Stimulated activated CD4-positive, alpha-beta T cell treated with anti-CD3 and anti-CD28 coated beads, Interleukin-1b, Interleukin-23, amount 100 ng/mL, for 1 hour (primary cell): ENCODE results near the gene EGFR.

Experiments used
- DNase-seq, 2 donors: peaks; one replicate each; pipeline ENCODE4 v3.0.0-alpha.2; 2020; ENCODE audit warnings: low read depth in 2 of 2

Gene EGFR

GRCh38 chr7:55036950-55037736 lies 18.3 kb downstream of the EGFR start:
- no peak for DNase-seq

- no peak for DNase-seq
Observed at GRCh38 chr7:55043691-55044370, 25.0 kb downstream of the EGFR start.

- no peak for DNase-seq
Observed at GRCh38 chr7:55044371-55044717, 25.5 kb downstream of the EGFR start.

- no peak for DNase-seq
Observed at GRCh38 chr7:55044791-55045190, 26.0 kb downstream of the EGFR start.

- no peak for DNase-seq
Observed at GRCh38 chr7:55046582-55047342, 27.9 kb downstream of the EGFR start.

GRCh38 chr7:55048221-55048859 lies 29.5 kb downstream of the EGFR start:
- DNase-seq: no peak

GRCh38 chr7:55050281-55050680 lies 31.5 kb downstream of the EGFR start:
- no peak for DNase-seq

GRCh38 chr7:55052081-55052480 lies 33.3 kb downstream of the EGFR start:
- no peak for DNase-seq

GRCh38 chr7:55052741-55053427 lies 34.1 kb downstream of the EGFR start:
- DNase-seq: no peak

GRCh38 chr7:55053651-55054571 lies 35.1 kb downstream of the EGFR start:
- no peak for DNase-seq

- DNase-seq: no peak
Observed at GRCh38 chr7:55054758-55055157, 35.9 kb downstream of the EGFR start.

- DNase-seq: no peak
Observed at GRCh38 chr7:55055479-55055878, 36.7 kb downstream of the EGFR start.

- DNase-seq: no peak
Observed at GRCh38 chr7:55056068-55056467, 37.3 kb downstream of the EGFR start.

GRCh38 chr7:55056577-55057480 lies 38.0 kb downstream of the EGFR start:
- DNase-seq: no peak

GRCh38 chr7:55058314-55058713 lies 39.5 kb downstream of the EGFR start:
- DNase-seq: no peak

GRCh38 chr7:55059021-55059420 lies 40.2 kb downstream of the EGFR start:
- DNase-seq: no peak

- no peak for DNase-seq
Observed at GRCh38 chr7:55060085-55060484, 41.3 kb downstream of the EGFR start.

- DNase-seq: no peak
Observed at GRCh38 chr7:55060636-55061022, 41.8 kb downstream of the EGFR start.

GRCh38 chr7:55061726-55062499 lies 43.1 kb downstream of the EGFR start:
- no peak for DNase-seq
